ENCODE measurements around the gene GSTP1.
"Not testable (repeated sequence)": the region's sequence is repeated elsewhere in the genome, so short reads cannot be mapped to it uniquely, and the experiment has no call there.

Gene GSTP1

GRCh38 chr11:67542169-67542568 is 41.4 kb upstream of the GSTP1 start:
- TF ChIP-seq CTCF (conservative IDR thresholded peaks at IDR 0.05): no peak
- H3K27ac ChIP-seq: no peak overlapping the region

- no peak overlapping the region for H3K27ac ChIP-seq
- no peak for TF ChIP-seq CTCF (conservative IDR thresholded peaks at IDR 0.05)
These were observed 40.6 kb upstream of the GSTP1 start for GRCh38 chr11:67542971-67543370.

GRCh38 chr11:67543585-67543984 is 40.0 kb upstream of the GSTP1 start:
- no peak for TF ChIP-seq CTCF (conservative IDR thresholded peaks at IDR 0.05)
- H3K27ac ChIP-seq: no peak overlapping the region

- TF ChIP-seq CTCF (conservative IDR thresholded peaks at IDR 0.05): no peak
- no peak overlapping the region for H3K27ac ChIP-seq
These were observed 38.9 kb upstream of the GSTP1 start for GRCh38 chr11:67544616-67545242.

- no peak for TF ChIP-seq CTCF (conservative IDR thresholded peaks at IDR 0.05)
- H3K27ac ChIP-seq: no peak overlapping the region
These were observed 38.3 kb upstream of the GSTP1 start for GRCh38 chr11:67545280-67545679.

- H3K27ac ChIP-seq: not testable (repeated sequence)
These were observed 35.5 kb upstream of the GSTP1 start for GRCh38 chr11:67548112-67548511.

GRCh38 chr11:67548555-67549110 is 35.0 kb upstream of the GSTP1 start:
- no peak for TF ChIP-seq CTCF (conservative IDR thresholded peaks at IDR 0.05)
- H3K27ac ChIP-seq: no peak overlapping the region

- TF ChIP-seq CTCF (conservative IDR thresholded peaks at IDR 0.05): no peak
- H3K27ac ChIP-seq: no peak overlapping the region
These were observed 32.5 kb upstream of the GSTP1 start for GRCh38 chr11:67551127-67551526.

GRCh38 chr11:67551697-67552096 is 31.9 kb upstream of the GSTP1 start:
- H3K27ac ChIP-seq: not testable (repeated sequence)
